ENCODE data around the gene PSENEN.

DNA sequence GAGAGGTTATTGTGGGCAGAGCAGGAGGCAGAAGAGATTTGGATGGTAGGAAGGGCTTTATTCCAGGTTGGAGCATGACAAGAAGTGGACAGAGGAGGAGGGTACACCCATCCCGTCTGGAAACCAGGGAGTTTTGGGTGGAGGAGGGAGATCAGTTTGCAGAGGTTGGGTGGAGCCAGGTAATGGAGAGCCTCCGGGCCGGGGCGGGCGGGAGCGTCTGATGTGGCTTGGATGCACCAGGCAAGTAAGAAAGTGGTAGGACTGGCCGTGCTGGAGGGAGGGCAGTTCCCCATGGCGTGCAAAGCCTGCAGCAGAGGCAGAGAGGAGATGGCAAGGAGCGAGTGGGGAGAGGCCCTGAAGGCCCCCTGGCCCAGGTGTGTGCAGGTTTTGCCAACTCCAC is 14.1 kb upstream of the PSENEN start:
- TF ChIP-seq, protein P1, sequence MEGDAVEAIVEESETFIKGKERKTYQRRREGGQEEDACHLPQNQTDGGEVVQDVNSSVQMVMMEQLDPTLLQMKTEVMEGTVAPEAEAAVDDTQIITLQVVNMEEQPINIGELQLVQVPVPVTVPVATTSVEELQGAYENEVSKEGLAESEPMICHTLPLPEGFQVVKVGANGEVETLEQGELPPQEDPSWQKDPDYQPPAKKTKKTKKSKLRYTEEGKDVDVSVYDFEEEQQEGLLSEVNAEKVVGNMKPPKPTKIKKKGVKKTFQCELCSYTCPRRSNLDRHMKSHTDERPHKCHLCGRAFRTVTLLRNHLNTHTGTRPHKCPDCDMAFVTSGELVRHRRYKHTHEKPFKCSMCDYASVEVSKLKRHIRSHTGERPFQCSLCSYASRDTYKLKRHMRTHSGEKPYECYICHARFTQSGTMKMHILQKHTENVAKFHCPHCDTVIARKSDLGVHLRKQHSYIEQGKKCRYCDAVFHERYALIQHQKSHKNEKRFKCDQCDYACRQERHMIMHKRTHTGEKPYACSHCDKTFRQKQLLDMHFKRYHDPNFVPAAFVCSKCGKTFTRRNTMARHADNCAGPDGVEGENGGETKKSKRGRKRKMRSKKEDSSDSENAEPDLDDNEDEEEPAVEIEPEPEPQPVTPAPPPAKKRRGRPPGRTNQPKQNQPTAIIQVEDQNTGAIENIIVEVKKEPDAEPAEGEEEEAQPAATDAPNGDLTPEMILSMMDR (IDR thresholded peaks at IDR 0.05; ENCODE audit: poor library complexity): no peak
- no peak for TF ChIP-seq EZH2 (IDR thresholded peaks at IDR 0.05; ENCODE audit: borderline replicate concordance)
